HG03045 (cell line): ENCODE data around the gene ZNF358.
A peak's percentile ranks its signal among the peaks of the same experiment; 100 is the strongest.

ENCODE experiments used
- ATAC-seq: cut with Tn5 transposase; IDR thresholded peaks from one replicate; pipeline ENCODE4 v1.9.1; 2021; ENCODE audit warnings: mild to moderate bottlenecking, moderate library complexity; ENCODE audit not compliant: unreplicated experiment

ZNF358 gene

DNA sequence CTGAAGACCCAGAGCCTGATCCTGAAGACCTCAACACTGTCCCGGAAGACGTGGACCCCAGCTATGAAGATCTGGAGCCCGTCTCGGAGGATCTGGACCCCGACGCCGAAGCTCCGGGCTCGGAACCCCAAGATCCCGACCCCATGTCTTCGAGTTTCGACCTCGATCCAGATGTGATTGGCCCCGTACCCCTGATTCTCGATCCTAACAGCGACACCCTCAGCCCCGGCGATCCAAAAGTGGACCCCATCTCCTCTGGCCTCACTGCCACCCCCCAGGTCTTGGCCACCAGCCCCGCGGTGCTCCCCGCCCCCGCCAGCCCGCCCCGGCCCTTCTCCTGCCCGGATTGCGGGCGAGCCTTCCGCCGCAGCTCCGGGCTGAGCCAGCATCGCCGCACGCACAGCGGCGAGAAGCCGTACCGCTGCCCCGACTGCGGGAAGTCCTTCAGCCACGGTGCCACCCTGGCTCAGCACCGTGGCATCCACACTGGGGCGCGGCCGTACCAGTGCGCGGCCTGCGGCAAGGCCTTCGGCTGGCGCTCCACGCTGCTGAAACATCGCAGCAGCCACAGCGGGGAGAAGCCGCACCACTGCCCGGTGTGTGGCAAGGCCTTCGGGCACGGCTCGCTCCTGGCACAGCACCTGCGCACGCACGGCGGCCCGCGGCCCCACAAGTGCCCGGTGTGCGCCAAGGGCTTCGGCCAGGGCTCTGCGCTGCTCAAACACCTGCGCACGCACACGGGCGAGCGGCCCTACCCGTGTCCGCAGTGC is 3.6 kb downstream of the ZNF358 start:
- no peak for ATAC-seq

DNA sequence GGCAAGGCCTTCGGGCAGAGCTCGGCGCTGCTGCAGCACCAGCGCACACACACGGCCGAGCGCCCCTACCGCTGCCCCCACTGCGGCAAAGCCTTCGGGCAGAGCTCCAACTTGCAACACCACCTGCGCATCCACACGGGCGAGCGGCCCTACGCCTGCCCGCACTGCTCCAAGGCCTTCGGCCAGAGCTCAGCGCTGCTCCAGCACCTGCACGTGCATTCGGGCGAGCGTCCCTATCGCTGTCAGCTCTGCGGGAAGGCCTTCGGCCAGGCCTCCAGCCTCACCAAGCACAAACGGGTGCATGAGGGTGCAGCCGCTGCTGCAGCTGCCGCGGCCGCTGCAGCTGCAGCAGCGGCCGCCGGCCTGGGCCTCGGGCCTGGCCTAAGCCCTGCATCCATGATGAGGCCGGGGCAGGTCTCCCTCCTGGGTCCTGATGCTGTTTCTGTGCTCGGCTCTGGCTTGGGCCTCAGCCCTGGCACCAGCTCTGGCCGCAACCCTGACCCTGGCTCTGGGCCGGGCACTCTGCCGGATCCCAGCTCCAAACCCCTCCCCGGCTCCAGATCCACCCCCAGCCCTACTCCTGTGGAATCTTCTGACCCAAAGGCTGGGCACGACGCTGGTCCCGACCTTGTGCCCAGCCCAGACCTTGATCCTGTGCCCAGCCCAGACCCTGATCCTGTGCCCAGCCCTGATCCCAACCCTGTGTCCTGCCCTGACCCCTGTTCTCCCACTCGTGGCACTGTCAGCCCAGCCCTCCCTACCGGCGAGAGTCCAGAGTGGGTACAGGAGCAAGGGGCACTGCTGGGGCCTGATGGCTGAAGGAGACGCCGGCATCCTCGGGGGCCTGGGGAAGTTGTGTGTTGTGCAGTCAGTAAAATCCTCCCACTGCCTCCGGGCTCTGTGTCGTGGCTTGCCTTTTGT is 4.5 kb downstream of the ZNF358 start:
- no peak for ATAC-seq

DNA sequence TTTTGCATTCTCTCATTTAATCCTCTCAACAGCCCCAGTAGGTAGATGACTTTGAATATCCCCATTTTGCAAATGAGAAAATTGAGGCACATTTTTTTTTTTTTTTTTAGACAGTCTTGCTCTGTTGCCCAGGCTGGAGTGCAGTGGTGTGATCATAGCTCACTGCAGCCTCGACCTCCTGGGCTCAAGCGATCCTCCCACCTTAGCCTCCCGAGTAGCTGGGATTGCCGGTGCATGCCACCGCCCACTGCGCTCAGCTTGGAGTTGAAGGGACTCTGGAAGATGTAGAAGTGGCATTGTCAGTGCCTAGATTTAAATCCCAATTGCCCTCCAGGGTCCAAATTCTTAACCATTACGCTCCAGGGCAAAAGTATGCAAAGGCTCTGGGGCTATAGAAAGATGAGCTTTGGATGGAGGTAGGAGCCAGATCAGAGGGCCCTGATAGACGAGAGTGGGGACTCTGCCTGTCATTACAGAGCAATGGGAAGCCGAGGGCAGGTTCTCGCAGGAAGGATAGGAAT is 5.7 kb downstream of the ZNF358 start:
- no peak for ATAC-seq

DNA sequence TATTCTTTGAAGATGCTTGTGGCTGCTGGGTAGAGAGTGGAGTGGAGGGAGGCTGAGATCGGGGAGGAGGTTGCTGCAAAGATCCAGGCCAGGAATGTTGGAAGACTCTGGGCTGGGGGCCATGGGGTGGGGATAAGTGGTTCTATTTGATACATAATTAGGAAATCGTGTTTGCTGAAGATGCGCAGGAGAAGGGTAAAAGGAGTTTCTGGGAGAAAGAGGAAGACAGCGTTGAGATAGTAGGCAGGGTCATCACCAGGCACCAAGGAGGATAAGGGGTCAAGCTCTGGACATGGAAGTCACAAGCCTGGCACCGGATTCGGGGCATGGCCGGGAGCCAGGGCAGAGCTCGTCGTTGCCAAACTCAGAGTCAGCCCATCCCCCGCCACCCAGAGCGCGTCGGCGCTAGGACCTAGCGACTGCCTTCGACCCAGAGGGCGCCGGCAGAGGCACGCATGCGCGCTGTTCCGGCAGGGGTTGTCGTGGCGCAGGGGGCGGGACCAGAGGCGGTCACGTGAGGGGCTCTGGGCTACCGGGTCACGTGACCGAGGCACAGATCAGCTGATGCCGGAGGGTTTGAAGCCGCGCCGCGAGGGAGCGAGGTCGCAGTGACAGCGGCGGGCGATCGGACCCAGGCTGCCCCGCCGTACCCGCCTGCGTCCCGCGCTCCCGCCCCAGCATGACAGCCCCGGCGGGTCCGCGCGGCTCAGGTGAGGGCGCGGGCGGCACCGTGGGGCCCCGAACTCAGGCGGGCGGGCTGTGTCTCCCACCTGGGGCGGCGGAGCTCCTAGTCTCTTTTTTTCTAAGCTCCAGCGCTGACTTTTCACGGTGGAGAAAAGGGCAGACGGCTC is 6.4 kb downstream of the ZNF358 start, which contains the start of gene MCOLN1:
Gene MCOLN1, plus strand, starts transcription at position 553 of the 851 bp plus-strand sequence. Its CDS starts 127 bp downstream, at position 680.
- ATAC-seq: peak; percentile 77

- no peak for ATAC-seq
Measured at GRCh38 chr19:7522923-7523667, 7.2 kb downstream of the ZNF358 start.

GRCh38 chr19:7524523-7524922 is 8.6 kb downstream of the ZNF358 start:
- no peak for ATAC-seq

GRCh38 chr19:7524992-7525739 is 9.3 kb downstream of the ZNF358 start:
- ATAC-seq: no peak

GRCh38 chr19:7526059-7526929 is 10.4 kb downstream of the ZNF358 start:
- ATAC-seq: no peak

GRCh38 chr19:7527516-7528191 is 11.8 kb downstream of the ZNF358 start:
- no peak for ATAC-seq

- no peak for ATAC-seq
Measured at GRCh38 chr19:7528192-7528519, 12.3 kb downstream of the ZNF358 start.

GRCh38 chr19:7528522-7529245 is 12.8 kb downstream of the ZNF358 start:
- no peak for ATAC-seq

DNA sequence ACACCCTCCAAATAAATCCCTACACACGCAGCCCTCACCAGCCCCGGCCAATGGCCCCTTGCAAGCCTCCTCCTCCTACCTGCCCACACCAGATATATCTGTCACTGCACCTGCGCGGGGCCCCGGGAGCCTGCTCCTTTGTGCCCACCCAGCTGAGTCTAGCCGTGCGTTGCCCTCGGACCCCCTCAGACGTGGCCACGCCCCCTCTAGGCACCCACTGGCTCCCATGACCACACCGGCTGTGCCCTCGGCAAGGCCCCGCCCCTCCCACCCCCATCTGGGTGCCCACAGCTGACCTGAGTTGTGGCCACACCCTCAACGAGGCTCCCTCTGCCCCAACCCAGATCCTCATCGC is 13.3 kb downstream of the ZNF358 start:
- no peak for ATAC-seq

DNA sequence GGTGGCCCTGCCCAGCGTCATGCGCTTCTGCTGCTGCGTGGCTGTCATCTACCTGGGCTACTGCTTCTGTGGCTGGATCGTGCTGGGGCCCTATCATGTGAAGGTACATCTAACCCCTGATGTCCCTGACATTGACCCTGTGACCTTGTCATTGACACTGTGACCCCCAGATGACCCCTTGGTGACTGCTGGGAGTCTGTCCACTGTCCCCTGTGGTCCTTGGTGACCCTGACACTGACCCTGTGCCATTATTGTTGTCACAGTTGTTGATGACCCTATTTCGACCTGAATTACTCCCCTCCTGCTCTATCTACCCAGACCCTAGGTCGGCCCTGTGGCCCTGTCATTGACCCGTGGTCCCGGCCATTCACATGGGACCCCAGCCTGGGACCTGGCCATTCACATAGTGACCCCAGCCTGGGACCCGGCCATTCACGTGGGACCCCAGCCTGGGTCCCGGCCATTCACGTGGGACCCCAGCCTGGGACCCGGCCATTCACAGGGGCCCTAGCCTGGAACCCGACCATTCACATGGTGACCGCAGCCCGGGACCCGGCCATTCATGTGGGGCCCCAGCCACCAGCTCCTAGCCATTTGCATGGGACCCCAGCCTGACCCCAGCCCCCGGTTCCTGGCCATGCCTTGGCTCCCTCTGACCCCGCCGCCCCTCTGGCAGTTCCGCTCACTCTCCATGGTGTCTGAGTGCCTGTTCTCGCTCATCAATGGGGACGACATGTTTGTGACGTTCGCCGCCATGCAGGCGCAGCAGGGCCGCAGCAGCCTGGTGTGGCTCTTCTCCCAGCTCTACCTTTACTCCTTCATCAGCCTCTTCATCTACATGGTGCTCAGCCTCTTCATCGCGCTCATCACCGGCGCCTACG is 13.9 kb downstream of the ZNF358 start:
- no peak for ATAC-seq

- ATAC-seq: no peak
Measured at GRCh38 chr19:7533281-7533885, 17.5 kb downstream of the ZNF358 start.

DNA sequence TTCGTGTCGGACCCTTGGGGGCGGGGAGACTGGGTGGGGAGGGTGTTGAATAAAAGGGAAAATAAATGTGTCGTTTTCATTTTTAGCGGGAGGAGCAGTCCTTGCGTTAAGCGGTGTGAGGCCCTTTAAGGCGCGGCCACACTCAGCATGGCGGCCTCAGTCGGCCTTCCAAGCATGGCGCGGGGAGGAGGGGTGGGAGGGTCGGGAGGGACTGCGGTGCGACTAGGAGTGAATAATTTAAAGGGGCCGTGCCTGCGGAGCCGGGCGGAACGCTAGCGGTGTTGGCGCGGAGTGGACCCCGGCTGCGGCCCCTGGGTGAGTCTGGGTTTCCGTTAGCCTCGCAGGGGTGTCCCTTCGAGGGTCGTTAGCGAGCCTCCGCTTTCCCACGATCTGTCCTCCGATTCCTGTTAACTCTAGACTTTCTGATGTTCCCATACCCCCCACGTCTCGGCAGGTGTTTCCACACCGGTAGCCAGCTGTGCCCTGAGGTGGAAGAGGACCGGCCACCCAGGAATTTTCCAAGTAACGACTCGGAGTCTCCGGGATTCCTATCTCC is 18.1 kb downstream of the ZNF358 start:
- peak; percentile 31 for ATAC-seq
